PC-9 (cell line): ENCODE measurements around the gene IMPDH2.

Source experiments
- EZH2 ChIP-seq: fragments of 200-600 bp; sonication (generic); IDR thresholded peaks from 2 replicates; pipeline ENCODE4 v1.8.0; 2017; ENCODE audit warnings: antibody characterized with exemption, low read depth
- TF ChIP-seq, protein P1 (sequence below): fragments of 200-600 bp; sonication (generic); conservative IDR thresholded peaks from 2 replicates; pipeline ENCODE4 v1.6.1; 2017; ENCODE audit warnings: mixed run types, antibody characterized with exemption, mild to moderate bottlenecking, moderate library complexity

DNA sequence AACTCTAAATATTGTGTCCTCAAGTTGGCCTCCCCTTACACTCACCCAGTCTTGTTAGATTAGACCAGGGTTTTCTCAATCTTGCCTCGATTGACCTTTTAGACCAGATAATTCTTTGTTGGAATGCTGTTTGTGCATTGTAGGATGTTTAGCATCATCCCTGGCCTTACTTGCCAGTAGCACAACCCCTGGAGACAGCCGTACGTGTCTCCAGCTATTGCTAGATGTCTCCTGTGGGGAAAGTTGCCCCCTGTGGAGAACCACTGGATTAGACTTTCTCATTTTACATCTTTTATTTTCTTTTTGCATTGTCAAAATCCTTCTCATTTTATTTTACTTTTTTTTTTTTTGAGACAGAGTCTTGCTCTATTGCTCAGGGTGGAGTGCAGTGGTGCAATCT lies 19.8 kb downstream of the IMPDH2 start:
- TF ChIP-seq, protein P1, sequence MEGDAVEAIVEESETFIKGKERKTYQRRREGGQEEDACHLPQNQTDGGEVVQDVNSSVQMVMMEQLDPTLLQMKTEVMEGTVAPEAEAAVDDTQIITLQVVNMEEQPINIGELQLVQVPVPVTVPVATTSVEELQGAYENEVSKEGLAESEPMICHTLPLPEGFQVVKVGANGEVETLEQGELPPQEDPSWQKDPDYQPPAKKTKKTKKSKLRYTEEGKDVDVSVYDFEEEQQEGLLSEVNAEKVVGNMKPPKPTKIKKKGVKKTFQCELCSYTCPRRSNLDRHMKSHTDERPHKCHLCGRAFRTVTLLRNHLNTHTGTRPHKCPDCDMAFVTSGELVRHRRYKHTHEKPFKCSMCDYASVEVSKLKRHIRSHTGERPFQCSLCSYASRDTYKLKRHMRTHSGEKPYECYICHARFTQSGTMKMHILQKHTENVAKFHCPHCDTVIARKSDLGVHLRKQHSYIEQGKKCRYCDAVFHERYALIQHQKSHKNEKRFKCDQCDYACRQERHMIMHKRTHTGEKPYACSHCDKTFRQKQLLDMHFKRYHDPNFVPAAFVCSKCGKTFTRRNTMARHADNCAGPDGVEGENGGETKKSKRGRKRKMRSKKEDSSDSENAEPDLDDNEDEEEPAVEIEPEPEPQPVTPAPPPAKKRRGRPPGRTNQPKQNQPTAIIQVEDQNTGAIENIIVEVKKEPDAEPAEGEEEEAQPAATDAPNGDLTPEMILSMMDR = no peak
- TF ChIP-seq EZH2 = no peak
